OCI-LY3 (cell line): Measurements from ENCODE around the gene TBC1D3K.
"Not testable (repeated sequence)": the region's sequence is repeated elsewhere in the genome, so short reads cannot be mapped to it uniquely, and the experiment has no call there.

Experiments used
- H2AFZ ChIP-seq: fragments of 200-600, 300-600 bp; shearing (Covaris generic); 2 replicates; pipeline ENCODE4 v1.6.0; 2014; ENCODE audit warnings: antibody characterized with exemption, low read depth, low read length
- H3K27ac ChIP-seq: fragments of 200-600, 300-600 bp; sonication (generic); 2 replicates; pipeline ENCODE4 v1.5.1; 2014; ENCODE audit warnings: mild to moderate bottlenecking, low read length, moderate library complexity, mixed read lengths
- H3K27me3 ChIP-seq: fragments of 200-600, 300-600 bp; sonication (generic); 2 replicates; pipeline ENCODE4 v1.6.1; 2014; ENCODE audit warnings: low read depth, low read length, mixed read lengths
- H3K36me3 ChIP-seq: fragments of 200-600, 300-600 bp; sonication (generic); replicated peaks from 2 replicates; pipeline ENCODE3; 2014; ENCODE audit warnings: low read depth, low read length, mixed read lengths
- H3K4me1 ChIP-seq: fragments of 300-600, 200-600 bp; sonication (generic); 2 replicates; pipeline ENCODE4 v1.6.1; 2014; ENCODE audit warnings: low read length, mixed read lengths
- H3K4me2 ChIP-seq: fragments of 200-600, 300-600 bp; sonication (generic); 2 replicates; pipeline ENCODE4 v1.6.1; 2014; ENCODE audit warnings: low read length, mixed read lengths
- H3K4me3 ChIP-seq: fragments of 300-600, 200-600 bp; sonication (generic); 2 replicates; pipeline ENCODE4 v1.5.1; 2014; ENCODE audit warnings: antibody characterized with exemption, mild to moderate bottlenecking, low read length, moderate library complexity
- H3K79me2 ChIP-seq: fragments of 300-600, 200-600 bp; shearing (Covaris generic); 2 replicates; pipeline ENCODE4 v1.6.1; 2014; ENCODE audit warnings: mild to moderate bottlenecking, low read length, mixed read lengths
- H3K9ac ChIP-seq: fragments of 300-600, 200-600 bp; shearing (Covaris generic); 2 replicates; pipeline ENCODE4 v1.6.0; 2014; ENCODE audit warnings: mild to moderate bottlenecking, low read length, moderate library complexity
- H3K9me3 ChIP-seq: fragments of 200-600, 300-600 bp; shearing (Covaris generic); 2 replicates; pipeline ENCODE4 v1.6.1; 2014; ENCODE audit warnings: low read length, mixed read lengths; ENCODE audit not compliant: insufficient read depth
- H4K20me1 ChIP-seq: fragments of 200-600, 300-600 bp; sonication (generic); 2 replicates; pipeline ENCODE4 v1.6.1; 2016; ENCODE audit warnings: low read length, mixed read lengths; ENCODE audit not compliant: insufficient read depth
- EZH2phosphoT487 ChIP-seq: fragments of 200-600 bp; shearing (Covaris generic); IDR thresholded peaks from 2 replicates; pipeline ENCODE4 v1.6.1; 2018; ENCODE audit warnings: antibody characterized with exemption, mixed run types, low read depth
- TF ChIP-seq, protein P1 (sequence below): fragments of 200-600, 300-600 bp; sonication (generic); IDR thresholded peaks from 2 replicates; pipeline ENCODE4 v1.5.1; 2014; ENCODE audit warnings: antibody characterized with exemption, low read length, low read depth

The TBC1D3K gene

GRCh38 chr17:37924115-37924514 is at the start of gene TBC1D3K:
Gene TBC1D3K, plus strand, starts transcription at chr17:37924415. Its CDS starts 1,585 bp downstream, at chr17:37926000.
- H3K4me3 ChIP-seq, H3K36me3 ChIP-seq, H3K4me1 ChIP-seq, H2AFZ ChIP-seq, H3K9ac ChIP-seq, H3K9me3 ChIP-seq, H3K4me2 ChIP-seq, H3K27ac ChIP-seq, H3K79me2 ChIP-seq, H4K20me1 ChIP-seq, H3K27me3 ChIP-seq: not testable (repeated sequence)

DNA sequence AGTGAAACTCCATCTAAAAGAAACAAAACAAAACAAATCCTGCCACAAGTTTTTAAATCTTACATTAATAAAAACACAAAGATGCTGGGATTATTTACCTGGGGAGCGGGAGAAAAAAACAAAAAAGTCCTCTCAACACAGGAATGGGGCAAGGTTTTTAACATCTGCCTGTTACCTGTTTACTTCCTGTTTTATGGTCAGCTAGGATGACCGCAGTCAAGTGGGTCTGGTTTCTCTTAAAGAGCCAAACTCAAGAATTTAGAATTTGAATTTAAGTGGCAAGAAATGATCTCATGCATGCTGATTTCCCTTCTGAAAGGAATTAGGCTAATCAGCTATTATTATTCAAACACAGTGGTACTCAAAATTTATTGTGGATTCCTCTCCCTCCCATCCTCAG is 39.7 kb upstream of the TBC1D3K start:
- Histone ChIP-seq H3K27ac (no peak overlapping the region), H3K27me3 (no peaks in the 10 kb centered on the region), H2AFZ (no peak overlapping the region), H3K9me3 (no peaks in the 10 kb centered on the region), H3K4me2 (no peak overlapping the region), H3K36me3 (no peaks in the 10 kb centered on the region), H4K20me1 (no peaks in the 10 kb centered on the region), H3K4me3 (no peak overlapping the region), H3K4me1 (no peaks in the 10 kb centered on the region), H3K9ac (no peak overlapping the region), H3K79me2 (no peaks in the 10 kb centered on the region)
- TF ChIP-seq EZH2phosphoT487 = no peak
- TF ChIP-seq, protein P1, sequence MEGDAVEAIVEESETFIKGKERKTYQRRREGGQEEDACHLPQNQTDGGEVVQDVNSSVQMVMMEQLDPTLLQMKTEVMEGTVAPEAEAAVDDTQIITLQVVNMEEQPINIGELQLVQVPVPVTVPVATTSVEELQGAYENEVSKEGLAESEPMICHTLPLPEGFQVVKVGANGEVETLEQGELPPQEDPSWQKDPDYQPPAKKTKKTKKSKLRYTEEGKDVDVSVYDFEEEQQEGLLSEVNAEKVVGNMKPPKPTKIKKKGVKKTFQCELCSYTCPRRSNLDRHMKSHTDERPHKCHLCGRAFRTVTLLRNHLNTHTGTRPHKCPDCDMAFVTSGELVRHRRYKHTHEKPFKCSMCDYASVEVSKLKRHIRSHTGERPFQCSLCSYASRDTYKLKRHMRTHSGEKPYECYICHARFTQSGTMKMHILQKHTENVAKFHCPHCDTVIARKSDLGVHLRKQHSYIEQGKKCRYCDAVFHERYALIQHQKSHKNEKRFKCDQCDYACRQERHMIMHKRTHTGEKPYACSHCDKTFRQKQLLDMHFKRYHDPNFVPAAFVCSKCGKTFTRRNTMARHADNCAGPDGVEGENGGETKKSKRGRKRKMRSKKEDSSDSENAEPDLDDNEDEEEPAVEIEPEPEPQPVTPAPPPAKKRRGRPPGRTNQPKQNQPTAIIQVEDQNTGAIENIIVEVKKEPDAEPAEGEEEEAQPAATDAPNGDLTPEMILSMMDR = no peak

DNA sequence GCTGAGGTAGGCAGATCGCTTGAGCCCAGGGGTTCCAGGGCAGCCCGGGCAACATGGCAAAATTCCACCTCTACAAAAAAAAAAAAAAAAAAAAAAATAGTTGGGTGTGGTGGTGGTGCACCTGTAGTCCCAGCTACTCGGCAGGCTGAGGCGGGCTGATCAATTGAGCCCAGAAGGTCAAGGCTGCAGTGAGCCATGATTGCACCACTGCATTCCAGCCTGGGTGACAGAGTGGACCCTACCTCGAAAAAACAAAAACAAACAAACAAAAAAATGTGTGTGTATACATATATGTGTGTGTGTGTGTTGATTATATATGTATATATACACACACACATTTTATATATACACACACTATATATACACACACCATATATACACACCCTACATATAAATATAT is 39.1 kb upstream of the TBC1D3K start:
- Histone ChIP-seq H3K9me3 (no peaks in the 10 kb centered on the region), H2AFZ (no peak overlapping the region), H4K20me1 (no peaks in the 10 kb centered on the region), H3K27ac (no peak overlapping the region), H3K9ac (no peak overlapping the region), H3K4me1 (no peaks in the 10 kb centered on the region), H3K79me2 (no peaks in the 10 kb centered on the region), H3K27me3 (no peaks in the 10 kb centered on the region), H3K4me3 (no peak overlapping the region), H3K36me3 (no peaks in the 10 kb centered on the region), H3K4me2 (no peak overlapping the region)
- TF ChIP-seq, protein P1 = no peak
- no peak for TF ChIP-seq EZH2phosphoT487

- H3K4me2 ChIP-seq = no peak overlapping the region
- H3K27ac ChIP-seq = no peak overlapping the region
- H3K79me2 ChIP-seq = no peaks in the 10 kb centered on the region
- TF ChIP-seq, protein P1 = no peak
- no peak for TF ChIP-seq EZH2phosphoT487
- no peaks in the 10 kb centered on the region for H3K4me1 ChIP-seq
- H3K4me3 ChIP-seq = no peak overlapping the region
- H3K27me3 ChIP-seq = no peaks in the 10 kb centered on the region
- no peak overlapping the region for H3K9ac ChIP-seq
- no peaks in the 10 kb centered on the region for H3K36me3 ChIP-seq
- H3K9me3 ChIP-seq = no peaks in the 10 kb centered on the region
- no peak overlapping the region; the same call in 1 of the 2 replicates for H2AFZ ChIP-seq
- no peaks in the 10 kb centered on the region for H4K20me1 ChIP-seq
These were observed 35.3 kb upstream of the TBC1D3K start for GRCh38 chr17:37888881-37889280.

GRCh38 chr17:37896961-37897360 is 27.3 kb upstream of the TBC1D3K start:
- not testable (repeated sequence) for H3K9ac ChIP-seq, H3K27ac ChIP-seq, H3K9me3 ChIP-seq, H3K27me3 ChIP-seq, H2AFZ ChIP-seq, H3K4me2 ChIP-seq, H3K79me2 ChIP-seq, H3K4me3 ChIP-seq, H3K36me3 ChIP-seq, H4K20me1 ChIP-seq, H3K4me1 ChIP-seq
